ENCODE data around the gene ELP6. TPM values are rescaled to one million over a fixed set of nuclear protein-coding genes. Genes with fewer than 3 reads are reported as not detected.

ELP6 gene
- total and polyA plus RNA-seq, 9 of the 15 experiments (the other 6 are each of a cell fraction or from before 2014, with no cell fraction given) = 76.9 to 198 (median 83.3) TPM

DNA sequence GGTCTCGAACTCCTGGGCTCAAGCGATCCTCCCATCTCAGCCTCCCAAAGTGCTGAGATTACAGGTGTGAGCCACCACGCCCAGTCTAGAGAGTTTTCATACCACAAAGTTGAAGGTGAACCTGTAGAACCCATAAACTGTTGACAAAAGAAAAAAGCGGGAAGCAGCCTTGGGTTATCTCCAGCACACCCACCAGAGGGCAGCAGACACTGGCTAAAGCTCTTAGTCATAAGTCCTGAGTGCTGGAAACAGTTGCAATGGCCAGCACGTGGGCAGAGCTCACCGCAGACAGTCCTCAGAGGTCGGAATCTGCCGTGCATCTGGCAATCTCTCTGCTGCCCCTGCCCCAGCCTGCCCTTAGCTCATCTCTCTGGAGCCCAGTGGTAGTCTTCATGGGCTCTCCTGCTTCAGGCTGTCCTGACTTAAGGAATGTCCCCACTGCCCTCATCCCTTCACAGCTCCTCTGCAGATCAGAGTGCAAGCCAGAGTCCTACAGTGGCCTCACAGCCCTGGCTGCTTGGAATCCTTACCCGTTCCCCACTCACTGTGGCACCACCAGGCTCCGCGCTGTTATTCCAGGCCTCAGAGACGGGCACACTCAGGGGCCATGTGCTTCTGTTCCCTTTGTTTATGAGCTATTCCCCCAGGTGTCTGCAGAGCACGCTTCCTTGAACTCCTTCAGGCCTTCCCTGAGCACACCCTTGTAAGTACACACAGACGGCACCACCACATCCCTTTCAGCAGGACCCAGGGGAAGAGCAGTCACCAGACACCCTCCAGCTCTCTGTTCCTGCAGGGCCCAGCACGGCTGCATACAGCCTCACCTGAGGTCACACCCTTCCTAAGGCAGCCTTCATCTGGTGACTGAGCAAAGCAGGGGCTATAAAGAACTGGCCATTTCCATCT is 8.8 kb upstream of the ELP6 start:
- Histone ChIP-seq H3K27ac (ENCODE audit: extremely low read depth, low read depth, low read length) (peak overlapping the region; percentile 18; the same call in 1 of the 3 replicates), H3K9me3 (replicated peaks; ENCODE audit: control insufficient read depth, insufficient read depth, low read depth, low read length) (no peaks in the 10 kb centered on the region), H4K20me1 (replicated peaks; ENCODE audit: control insufficient read depth, insufficient read depth, low read length) (no peaks in the 10 kb centered on the region), H2AFZ (ENCODE audit: low read depth, low read length) (peak overlapping the region; percentile 89), H3K4me2 (ENCODE audit: insufficient read depth, low read length) (peak overlapping the region; percentile 13; the same call in 1 of the 2 replicates), H3K9ac (ENCODE audit: insufficient read depth in 1 of 2, low read depth in 2 of 2, low read length in 2 of 2) (peak overlapping the region; percentile 14 to 86; a peak in 3 of 4 replicates), H3K27me3 (ENCODE audit: control insufficient read depth in 2 of 2, insufficient read depth in 2 of 2, low read length in 2 of 2) (no peaks in the 10 kb centered on the region), H3K4me1 (replicated peaks in 1 of 2; ENCODE audit: control insufficient read depth in 2 of 2, insufficient read depth in 2 of 2, low read length in 2 of 2) (peaks cover 9 to 11% of the 10 kb centered on the region in 2 experiments; a peak in 4 of 5 replicates), H3K4me3 (no peak overlapping the region), H3K36me3 (ENCODE audit: control insufficient read depth, insufficient read depth, low read length) (no peaks in the 10 kb centered on the region), H3K79me2 (ENCODE audit: control insufficient read depth, insufficient read depth, low read length) (no peaks in the 10 kb centered on the region), H3K9me1 (ENCODE audit: control insufficient read depth, insufficient read depth, low read length) (no peaks in the 10 kb centered on the region)
- POLR2A ChIA-PET = interaction anchor here (0.6 to 1.5 kb wide), 13 partner anchors 10 to 547 kb away, joined by 3 to 7 read pairs (median 4); no protein-coding TSS in a partner anchor
- intact Hi-C loops (cut with micrococcal nuclease) (loop anchor here (1.0 to 10.0 kb wide), 4 partner anchors 52 to 629 kb away; partner anchors contain the start of gene CSPG5), in situ Hi-C loops (cut with MboI) (loop anchor here (10.0 kb wide), 1 partner anchor 632 kb away; no protein-coding TSS in a partner anchor)
- peak; percentile 72 to 93 (median 81) for DNase-seq (ENCODE audit: extremely low read depth in 1 of 4, low spot score in 3 of 4)
- BruUV-seq (replicated peaks) = no TSS peak
- CTCF ChIA-PET (ENCODE audit: low intra/inter-chr PET ratio) = interaction anchor here (0.7 to 3.8 kb wide), 5 partner anchors 17 to 635 kb away, joined by 3 to 39 read pairs (median 5); no protein-coding TSS in a partner anchor
- 36% methylated on average over 15 of the region's 15 CpGs for WGBS (ENCODE audit: insufficient coverage, low coverage, missing lambda C conversion rate)
- peak; percentile 97 for ATAC-seq
- FAIRE-seq = peak; percentile 97
- TF ChIP-seq SMC3 (conservative IDR thresholded peaks at IDR 0.05; ENCODE audit: insufficient read depth, low read depth, low read length) (peak; percentile 96), MTA2 (IDR thresholded peaks at IDR 0.05; ENCODE audit: low read depth) (no peak), ZNF778 (CRISPR knock-in tag; IDR thresholded peaks at IDR 0.05) (no peak), CREB1 (IDR thresholded peaks at IDR 0.05) (no peak), CREB1 (CRISPR knock-in tag; IDR thresholded peaks at IDR 0.05) (peak; percentile 48; the same call in 1 of the 2 replicates), ZNF311 (CRISPR knock-in tag; IDR thresholded peaks at IDR 0.05) (no peak), POLR2A (conservative IDR thresholded peaks at IDR 0.05) (no peak), MYC (IDR thresholded peaks at IDR 0.05; ENCODE audit: low read depth, low read length) (peak; percentile 99), MYC (CRISPR knock-in tag; IDR thresholded peaks at IDR 0.05; ENCODE audit: borderline replicate concordance, low read depth) (peak; percentile 51; the same call in 1 of the 2 replicates), SMAD3 (CRISPR knock-in tag; conservative IDR thresholded peaks at IDR 0.05) (no peak)
- TF ChIP-seq, protein P1, sequence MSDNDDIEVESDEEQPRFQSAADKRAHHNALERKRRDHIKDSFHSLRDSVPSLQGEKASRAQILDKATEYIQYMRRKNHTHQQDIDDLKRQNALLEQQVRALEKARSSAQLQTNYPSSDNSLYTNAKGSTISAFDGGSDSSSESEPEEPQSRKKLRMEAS (CRISPR knock-in tag; IDR thresholded peaks at IDR 0.05) = peak; percentile 100
- TF ChIP-seq, protein P2, sequence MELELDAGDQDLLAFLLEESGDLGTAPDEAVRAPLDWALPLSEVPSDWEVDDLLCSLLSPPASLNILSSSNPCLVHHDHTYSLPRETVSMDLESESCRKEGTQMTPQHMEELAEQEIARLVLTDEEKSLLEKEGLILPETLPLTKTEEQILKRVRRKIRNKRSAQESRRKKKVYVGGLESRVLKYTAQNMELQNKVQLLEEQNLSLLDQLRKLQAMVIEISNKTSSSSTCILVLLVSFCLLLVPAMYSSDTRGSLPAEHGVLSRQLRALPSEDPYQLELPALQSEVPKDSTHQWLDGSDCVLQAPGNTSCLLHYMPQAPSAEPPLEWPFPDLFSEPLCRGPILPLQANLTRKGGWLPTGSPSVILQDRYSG (tag; conservative IDR thresholded peaks at IDR 0.05; ENCODE audit: low read depth) = no peak
- TF ChIP-seq, protein P3, sequence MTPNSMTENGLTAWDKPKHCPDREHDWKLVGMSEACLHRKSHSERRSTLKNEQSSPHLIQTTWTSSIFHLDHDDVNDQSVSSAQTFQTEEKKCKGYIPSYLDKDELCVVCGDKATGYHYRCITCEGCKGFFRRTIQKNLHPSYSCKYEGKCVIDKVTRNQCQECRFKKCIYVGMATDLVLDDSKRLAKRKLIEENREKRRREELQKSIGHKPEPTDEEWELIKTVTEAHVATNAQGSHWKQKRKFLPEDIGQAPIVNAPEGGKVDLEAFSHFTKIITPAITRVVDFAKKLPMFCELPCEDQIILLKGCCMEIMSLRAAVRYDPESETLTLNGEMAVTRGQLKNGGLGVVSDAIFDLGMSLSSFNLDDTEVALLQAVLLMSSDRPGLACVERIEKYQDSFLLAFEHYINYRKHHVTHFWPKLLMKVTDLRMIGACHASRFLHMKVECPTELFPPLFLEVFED (CRISPR knock-in tag; conservative IDR thresholded peaks at IDR 0.05) = no peak
